IMR-90 (cell line): ENCODE data around the gene FRZB. TPM values are rescaled to one million over a fixed set of nuclear protein-coding genes. Genes with fewer than 3 reads are reported as not detected.
"Not testable (repeated sequence)": the region's sequence is repeated elsewhere in the genome, so short reads cannot be mapped to it uniquely, and the experiment has no call there.

Experiments
- ATAC-seq: fragments of 200-7000 bp; cut with Tn5 transposase; 2 replicates; pipeline ENCODE4 v1.9.1; 2020; ENCODE audit warnings: low read depth, mild to moderate bottlenecking, moderate library complexity
- BruUV-seq: library from RNA; stranded (reverse); fragments of 400-500 nt; replicated peaks from 2 replicates; lab custom pipeline; 2021; lab: Mats Ljungman, UMichigan
- CTCF ChIA-PET: fragments of 300-600 bp; formaldehyde crosslinking; extraction: SDS; loops from one replicate; lab custom pipeline; 2021; ENCODE audit warnings: antibody characterized with exemption; lab: Yijun Ruan, JAX
- POLR2A ChIA-PET: fragments of 300-600 bp; sonication (Branson Sonifier 250); formaldehyde crosslinking; loops from one replicate; lab custom pipeline; 2022; ENCODE audit warnings: antibody characterized with exemption; ENCODE audit not compliant: unreplicated experiment; lab: Charles Lee
- DNase-seq: peaks from one replicate; pipeline ENCODE4 v3.0.0; 2013
- H2AFZ ChIP-seq: replicated peaks from 2 replicates; pipeline ENCODE3; 2013; ENCODE audit warnings: low read length, mild to moderate bottlenecking; ENCODE audit not compliant: poor library complexity
- H2AK5ac ChIP-seq: 2 replicates; pipeline ENCODE4 v1.6.1; 2013; ENCODE audit warnings: low read depth, low read length, inconsistent platforms
- H2AK9ac ChIP-seq: replicated peaks from 2 replicates; pipeline ENCODE3; 2013; ENCODE audit warnings: mild to moderate bottlenecking, low read depth, low read length, moderate library complexity; ENCODE audit not compliant: poor library complexity
- H2BK120ac ChIP-seq: 2 replicates; pipeline ENCODE4 v1.6.1; 2013; ENCODE audit warnings: low read depth, low read length, inconsistent platforms
- H2BK15ac ChIP-seq: 3 replicates; pipeline ENCODE4 v1.6.1; 2013; ENCODE audit warnings: low read depth, low read length, inconsistent platforms
- H2BK20ac ChIP-seq: 2 replicates; pipeline ENCODE4 v1.6.1; 2013; ENCODE audit warnings: low read depth, mild to moderate bottlenecking, inconsistent platforms, low read length, moderate library complexity
- H2BK5ac ChIP-seq: 2 replicates; pipeline ENCODE4 v1.6.1; 2013; ENCODE audit warnings: mild to moderate bottlenecking, low read depth, low read length, inconsistent platforms; ENCODE audit not compliant: poor library complexity, severe bottlenecking
- H3K14ac ChIP-seq: replicated peaks from 2 replicates; pipeline ENCODE4 v1.6.1; 2013; ENCODE audit warnings: low read depth, low read length, inconsistent platforms
- H3K18ac ChIP-seq: 2 replicates; pipeline ENCODE4 v1.6.1; 2013; ENCODE audit warnings: low read depth, low read length, control low read depth
- H3K23ac ChIP-seq: 2 replicates; pipeline ENCODE4 v1.6.1; 2013; ENCODE audit warnings: low read depth, low read length, inconsistent platforms
- H3K27ac ChIP-seq: 2 replicates; pipeline ENCODE4 v1.5.1; 2013; ENCODE audit warnings: mild to moderate bottlenecking, control low read depth, low read length; ENCODE audit not compliant: insufficient read depth
- H3K27me3 ChIP-seq: 2 replicates; pipeline ENCODE4 v1.6.1; 2013; ENCODE audit warnings: low read length; ENCODE audit not compliant: control insufficient read depth, insufficient read depth
- H3K36me3 ChIP-seq: 2 replicates; pipeline ENCODE4 v1.6.1; 2013; ENCODE audit warnings: low read length, mixed read lengths; ENCODE audit not compliant: control insufficient read depth, insufficient read depth
- H3K4ac ChIP-seq: 2 replicates; pipeline ENCODE4 v1.6.1; 2013; ENCODE audit warnings: low read depth, low read length, inconsistent platforms
- H3K4me1 ChIP-seq: 2 replicates; pipeline ENCODE4 v1.6.1; 2013; ENCODE audit warnings: low read length, mixed read lengths; ENCODE audit not compliant: control insufficient read depth, insufficient read depth
- H3K4me2 ChIP-seq: 2 replicates; pipeline ENCODE4 v1.6.1; 2013; ENCODE audit warnings: low read depth, mild to moderate bottlenecking, control low read depth, low read length, moderate library complexity
- H3K4me3 ChIP-seq: 2 replicates; pipeline ENCODE4 v1.5.1; 2013; ENCODE audit warnings: low read depth, mild to moderate bottlenecking, control low read depth, low read length, moderate library complexity; ENCODE audit not compliant: insufficient read depth
- H3K56ac ChIP-seq: 2 replicates; pipeline ENCODE4 v1.6.1; 2013; ENCODE audit warnings: low read length, inconsistent platforms; ENCODE audit not compliant: insufficient read depth; ENCODE audit errors: extremely low read depth
- H3K79me1 ChIP-seq, 2 experiments: 2 replicates each; pipeline ENCODE4 v1.6.1; 2013; ENCODE audit warnings: low read length in 2 of 2, inconsistent platforms in 1 of 2, low read depth in 1 of 2
- H3K9ac ChIP-seq: 2 replicates; pipeline ENCODE4 v1.6.1; 2013; ENCODE audit warnings: low read depth, low read length, control low read depth
- H3K9me1 ChIP-seq: 2 replicates; pipeline ENCODE4 v1.6.1; 2013; ENCODE audit warnings: low read length, inconsistent platforms; ENCODE audit not compliant: insufficient read depth
- H3K9me3 ChIP-seq: 2 replicates; pipeline ENCODE4 v1.6.1; 2013; ENCODE audit warnings: low read length; ENCODE audit not compliant: control insufficient read depth, insufficient read depth
- H4K20me1 ChIP-seq: 2 replicates; pipeline ENCODE4 v1.6.1; 2013; ENCODE audit warnings: low read length, inconsistent platforms; ENCODE audit not compliant: insufficient read depth
- H4K5ac ChIP-seq: 2 replicates; pipeline ENCODE4 v1.6.1; 2013; ENCODE audit warnings: mild to moderate bottlenecking, low read depth, low read length, control low read depth
- H4K8ac ChIP-seq, 2 experiments: 2 replicates each; pipeline ENCODE4 v1.6.1; 2013; ENCODE audit warnings: low read depth in 2 of 2, low read length in 2 of 2, control low read depth in 1 of 2, inconsistent platforms in 1 of 2
- H4K91ac ChIP-seq: 2 replicates; pipeline ENCODE4 v1.6.1; 2013; ENCODE audit warnings: low read depth, low read length, inconsistent platforms; ENCODE audit not compliant: insufficient read depth
- WGBS, 2 experiments: methylation state at CpG; one replicate each; pipeline versions ENCODE4 v1.1.5 to v1.1.7; 2013; ENCODE audit warnings: missing lambda C conversion rate in 2 of 2; ENCODE audit not compliant: insufficient read length in 1 of 2; ENCODE audit errors: extremely low coverage in 2 of 2; 5-methylcytosine and 5-hydroxymethylcytosine counted together
- dilution Hi-C: fragments of 300-500 bp; cut with HindIII; formaldehyde crosslinking; loops from one replicate; pipeline ENCODE4 v1.14.3; 2018; ENCODE audit warnings: low sequenced_read_pairs; ENCODE audit not compliant: unreplicated experiment
- in situ Hi-C: fragments of 300-500 bp; cut with MboI; formaldehyde crosslinking; loops from 3 replicates; pipeline ENCODE4 v1.14.3; 2019; ENCODE audit warnings: low sequenced_read_pairs, inconsistent platforms, mixed read lengths
- intact Hi-C: fragments of 100-400 bp; cut with micrococcal nuclease; formaldehyde crosslinking; loops from 2 replicates; pipeline ENCODE4 v1.10.0; 2022
- polyA plus RNA-seq, 3 experiments: library from polyadenylated mRNA; depleted of rRNA; stranded (reverse); fragments of >200 nt; gene quantifications; 2 replicates each; pipeline ENCODE4 v1.2.3, GENCODE V29; 2012; ENCODE audit warnings: low replicate concordance in 1 of 3
- total RNA-seq: library from RNA; depleted of rRNA; stranded (reverse); fragments of >200 nt; gene quantifications from 2 replicates; pipeline ENCODE4 v1.2.3, GENCODE V29; 2012

FRZB gene
- total and polyA plus RNA-seq, 2 of the 4 experiments (the other 2 are of a cell fraction): 0.18 to 1.2 TPM

DNA sequence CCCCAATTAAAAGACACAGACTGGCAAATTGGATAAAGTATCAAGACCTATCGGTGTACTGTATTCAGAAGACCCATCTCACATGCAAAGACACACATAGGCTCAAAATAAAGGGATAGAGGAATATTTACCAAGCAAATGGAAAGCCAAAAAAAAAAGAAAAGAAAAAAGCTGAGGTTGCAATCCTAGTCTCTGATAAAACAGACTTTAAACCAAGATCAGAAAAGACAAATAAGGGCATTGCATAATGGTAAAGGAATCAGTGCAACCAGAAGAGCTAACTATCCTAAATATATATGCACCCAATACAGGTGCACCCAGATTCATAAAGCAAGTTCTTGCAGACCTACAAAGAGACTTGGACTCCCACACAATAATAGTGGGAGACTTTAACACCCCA lies 10.2 kb upstream of the FRZB start:
- H2BK15ac ChIP-seq, H3K14ac ChIP-seq, H3K27me3 ChIP-seq, POLR2A ChIA-PET, H2BK5ac ChIP-seq, dilution Hi-C loops, H3K9me3 ChIP-seq, H3K4me2 ChIP-seq, ATAC-seq, H2AFZ ChIP-seq, H4K8ac ChIP-seq, H4K5ac ChIP-seq, H4K20me1 ChIP-seq, H3K36me3 ChIP-seq, CTCF ChIA-PET, H2BK20ac ChIP-seq, H3K18ac ChIP-seq, H3K56ac ChIP-seq, H2AK5ac ChIP-seq, H3K4me1 ChIP-seq, H2BK120ac ChIP-seq, H3K23ac ChIP-seq, H3K27ac ChIP-seq, H3K4ac ChIP-seq, H2AK9ac ChIP-seq, DNase-seq, H3K4me3 ChIP-seq, H3K9ac ChIP-seq, intact Hi-C loops, H3K9me1 ChIP-seq, BruUV-seq, H3K79me1 ChIP-seq, in situ Hi-C loops, H4K91ac ChIP-seq: not testable (repeated sequence)
- no CpG with 5 or more reads among the region's 1 CpG for WGBS, 2 experiments
